ENCODE data around the gene BIVM. TPM values are rescaled to one million over a fixed set of nuclear protein-coding genes. Genes with fewer than 3 reads are reported as not detected.
"Not testable (repeated sequence)": the region's sequence is repeated elsewhere in the genome, so short reads cannot be mapped to it uniquely, and the experiment has no call there.

Gene BIVM
- total RNA-seq, 1 donor from 2014 or later, result 25.7 TPM

DNA sequence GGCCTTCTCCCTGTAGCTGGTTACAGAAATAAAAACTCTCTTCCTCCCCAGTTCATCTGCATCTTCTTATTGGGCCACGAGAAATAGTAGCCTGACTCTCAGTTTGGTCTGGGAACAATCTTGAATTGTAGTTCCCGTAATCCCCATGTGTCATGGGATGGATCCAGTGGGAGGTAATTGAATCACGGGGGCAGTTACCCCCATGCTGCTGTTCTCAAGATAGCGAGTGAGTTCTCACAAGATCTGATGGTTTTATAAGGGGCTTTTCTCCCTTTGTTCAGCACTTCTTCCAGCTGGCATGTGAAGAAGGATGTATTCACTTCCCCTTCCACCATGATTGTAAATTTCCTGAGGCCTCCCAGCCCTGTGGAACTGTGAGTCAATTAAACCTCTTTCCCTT is 18.3 kb upstream of the BIVM start:
- intact Hi-C loops (cut with DNase I); ATAC-seq; DNase-seq (ENCODE audit: low spot score): not testable (repeated sequence)

DNA sequence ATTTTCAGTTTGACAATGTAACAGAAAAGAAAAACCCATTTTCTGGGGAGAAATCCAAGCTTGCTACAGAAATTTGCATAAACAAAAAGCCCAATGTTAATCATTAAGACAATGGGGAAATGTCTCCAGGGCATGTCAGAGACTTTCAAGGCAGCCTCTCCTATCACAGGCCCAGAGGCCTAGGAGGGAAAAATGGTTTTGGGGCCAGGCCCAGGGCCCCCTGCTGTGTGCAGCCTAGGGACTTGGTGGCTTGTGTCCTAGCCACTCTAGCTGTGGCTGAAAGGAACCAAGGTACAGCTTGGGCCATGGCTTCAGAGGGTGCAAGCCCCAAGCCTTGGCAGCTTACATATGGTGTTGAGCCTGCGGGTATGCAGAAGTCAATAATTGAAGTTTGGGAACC is 17.3 kb upstream of the BIVM start:
- ATAC-seq (no peak), DNase-seq (ENCODE audit: low spot score) (no peak)
- intact Hi-C loops (cut with DNase I), result no loop called here

DNA sequence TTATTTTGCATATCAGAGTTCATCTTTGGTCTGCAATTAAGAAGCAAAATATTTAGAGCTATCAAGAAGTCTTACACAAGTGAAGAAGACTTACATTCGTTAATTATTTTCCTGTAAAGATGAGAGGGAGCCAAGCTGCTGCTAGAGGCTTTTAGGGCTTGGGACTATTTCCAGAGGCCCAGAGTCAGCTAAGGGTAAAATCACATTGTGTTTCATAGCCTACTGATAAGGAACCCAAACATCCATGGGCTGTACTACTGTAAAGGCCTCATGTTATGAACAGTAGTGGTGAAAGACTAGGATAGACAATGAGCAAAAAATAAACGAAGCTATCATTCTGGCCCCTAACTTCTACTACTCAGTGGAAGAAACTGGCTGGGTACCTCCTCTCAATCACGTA is 14.4 kb upstream of the BIVM start:
- ATAC-seq, result no peak
- DNase-seq (ENCODE audit: low spot score), result no peak
- intact Hi-C loops (cut with DNase I), result no loop called here

DNA sequence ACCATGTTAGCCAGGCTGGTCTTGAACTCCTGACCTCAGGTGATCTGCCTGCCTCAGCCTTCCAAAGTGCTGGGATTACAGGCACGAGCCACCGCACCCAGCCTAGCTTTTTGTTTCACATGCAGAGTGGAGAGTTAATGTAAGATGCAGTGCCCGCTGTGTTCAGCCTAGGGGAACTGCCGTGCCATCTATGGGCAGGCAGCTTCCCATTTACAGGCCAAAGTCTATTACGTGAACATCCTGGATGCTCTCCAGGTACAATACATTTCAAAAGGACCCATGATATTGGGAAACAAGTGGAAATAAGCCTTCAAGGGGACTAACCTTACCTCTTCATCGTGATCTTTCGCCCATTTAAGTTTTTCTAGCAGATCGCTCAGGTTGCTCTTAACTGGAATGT is 10.2 kb upstream of the BIVM start:
- ATAC-seq, result no peak
- intact Hi-C loops (cut with DNase I), result no loop called here

DNA sequence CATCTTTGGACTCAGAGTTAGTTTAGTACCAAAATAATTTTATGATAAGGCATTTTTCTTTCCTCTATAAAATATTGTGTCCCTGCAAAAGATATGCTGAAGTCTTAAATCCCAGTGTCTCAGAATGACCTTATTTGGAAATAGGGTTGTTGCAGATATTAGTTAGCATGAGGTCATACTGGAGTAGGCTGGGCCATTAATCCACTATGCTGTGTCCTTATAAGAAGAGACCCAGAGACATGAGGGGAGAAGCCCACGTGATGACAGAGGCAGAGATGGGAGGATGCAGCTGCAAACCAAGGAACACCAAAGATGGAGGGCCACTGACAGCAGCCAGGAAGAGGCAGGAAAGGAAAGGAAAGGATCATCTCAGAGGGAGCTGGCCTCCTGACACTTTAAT is 6.5 kb upstream of the BIVM start:
- intact Hi-C loops (cut with DNase I), result no loop called here
- ATAC-seq, result no peak

More for the DNA sequence above, 10.2 kb upstream of the BIVM start:
- no peak for DNase-seq (ENCODE audit: low spot score)

DNA sequence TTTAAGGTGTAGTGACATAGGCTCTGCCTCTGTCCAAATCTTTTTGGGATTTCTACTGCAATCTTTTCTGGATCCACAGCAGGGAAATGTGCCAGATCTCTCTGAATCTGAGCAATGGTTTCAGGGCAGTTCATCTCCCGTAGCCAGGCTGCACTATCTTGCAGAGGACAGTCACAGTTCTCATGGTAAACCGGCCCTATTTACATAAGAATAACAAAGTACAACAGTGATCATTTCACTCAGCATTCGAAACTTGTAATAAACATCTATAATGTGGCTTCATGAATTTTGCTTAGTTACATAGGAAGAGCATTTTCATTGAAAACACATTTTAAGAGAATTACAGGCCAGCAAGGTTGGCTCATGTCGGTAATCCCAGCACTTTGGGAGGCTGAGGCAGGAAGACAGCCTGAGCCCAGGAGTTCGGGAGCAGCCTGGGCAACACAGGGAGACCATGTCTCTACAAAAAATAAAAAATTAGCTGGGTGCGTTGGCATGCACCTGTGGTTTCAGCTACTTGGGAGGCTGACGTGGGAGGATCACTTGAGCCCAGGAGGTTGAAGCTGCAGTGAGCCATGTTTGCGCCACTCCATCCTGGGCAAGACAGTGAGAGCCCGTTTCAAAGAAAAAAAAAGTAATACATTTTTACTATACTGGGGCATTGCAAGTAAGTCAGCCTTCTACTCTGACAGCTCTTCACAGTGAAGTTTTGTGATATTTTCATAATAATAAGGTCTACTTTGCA is 5.1 kb upstream of the BIVM start:
- intact Hi-C loops (cut with DNase I), result no loop called here
- DNase-seq (ENCODE audit: low spot score) (no peak), ATAC-seq (no peak)

More for the DNA sequence above, 6.5 kb upstream of the BIVM start:
- no peak for DNase-seq (ENCODE audit: low spot score)

DNA sequence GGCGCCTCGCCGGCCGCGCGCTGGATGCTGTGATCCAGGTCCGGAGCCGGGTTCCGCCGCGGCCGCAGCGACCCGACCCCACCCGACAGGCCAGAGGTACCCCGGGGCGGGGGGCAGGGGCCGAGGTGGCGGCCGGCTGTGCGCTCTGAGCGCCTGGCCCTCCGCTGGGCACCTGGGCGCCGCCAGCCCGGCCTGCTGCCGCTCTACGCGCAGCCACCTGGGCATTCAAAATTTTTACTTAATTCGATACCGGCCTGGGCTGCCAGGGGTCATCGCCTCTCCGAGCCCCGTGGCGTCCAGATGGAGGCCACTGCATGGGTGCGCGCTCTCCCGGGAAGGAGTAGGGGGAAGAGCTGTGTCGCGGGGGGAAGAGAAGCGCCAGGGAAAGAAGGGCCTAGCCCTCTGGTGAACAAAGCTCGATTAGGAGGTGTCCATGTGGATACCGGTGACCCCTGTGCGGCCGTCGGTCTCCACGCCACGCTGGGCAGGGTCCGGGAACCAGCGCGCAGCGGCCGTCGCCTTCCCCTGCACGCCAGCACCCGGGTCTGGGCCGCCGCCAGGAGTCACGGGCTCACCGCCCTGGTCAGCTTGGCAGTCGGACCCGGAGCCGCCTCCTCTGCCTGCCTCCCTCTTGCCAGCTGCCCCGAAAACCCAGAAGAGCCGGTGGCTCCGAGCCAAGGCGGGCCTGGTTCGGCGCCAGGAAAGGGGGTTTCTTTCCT is 666 bp downstream of the BIVM start:
- intact Hi-C loops (cut with DNase I), result no loop called here
- DNase-seq (ENCODE audit: low spot score) (peak; percentile 65), ATAC-seq (peak; percentile 57)

DNA sequence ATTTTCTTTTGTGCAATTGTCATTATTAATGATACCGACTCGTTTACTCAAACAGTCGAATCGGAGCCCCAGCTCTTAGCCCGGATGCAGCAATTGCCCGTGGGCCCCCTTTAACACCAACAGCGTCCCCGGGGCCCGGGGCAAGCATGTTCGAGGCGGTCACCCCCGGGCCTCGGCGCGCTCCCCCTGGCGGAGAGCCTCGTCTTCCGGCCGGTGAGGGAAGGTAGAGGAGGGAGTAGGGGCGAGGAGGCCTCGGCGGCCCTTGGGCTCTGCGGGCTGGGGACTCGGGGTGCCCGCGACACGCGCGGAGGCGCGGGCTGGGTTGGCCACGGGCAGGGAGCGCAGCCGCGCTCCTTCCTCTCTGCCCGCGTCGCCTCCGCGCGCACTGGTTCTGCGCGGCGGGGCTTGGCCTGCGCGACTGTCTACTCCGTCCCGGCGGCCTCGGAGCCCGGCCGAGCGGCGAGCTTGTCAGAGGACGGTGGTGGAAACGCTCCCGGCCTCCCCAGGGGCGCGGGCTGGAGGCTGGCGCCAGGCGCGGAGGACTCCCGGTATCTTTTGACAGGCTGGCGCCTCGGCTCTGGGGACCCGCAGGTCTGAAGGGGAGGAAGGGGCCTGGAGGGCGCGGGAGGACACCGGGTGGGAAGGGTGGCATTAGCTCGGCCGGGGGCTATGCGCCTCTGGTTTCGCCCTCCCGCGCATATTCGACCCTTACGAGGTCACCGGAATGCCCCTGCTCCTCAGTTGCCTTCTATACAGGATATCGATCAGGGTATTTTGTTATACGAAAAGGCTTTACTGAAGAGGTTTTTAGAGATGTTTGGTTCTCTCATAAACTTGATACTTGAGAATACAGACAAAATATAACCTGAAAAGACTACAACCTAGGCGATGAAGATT is 1.5 kb downstream of the BIVM start:
- peak; percentile 89 for DNase-seq (ENCODE audit: low spot score)
- peak; percentile 85 for ATAC-seq
- intact Hi-C loops (cut with DNase I), result no loop called here

DNA sequence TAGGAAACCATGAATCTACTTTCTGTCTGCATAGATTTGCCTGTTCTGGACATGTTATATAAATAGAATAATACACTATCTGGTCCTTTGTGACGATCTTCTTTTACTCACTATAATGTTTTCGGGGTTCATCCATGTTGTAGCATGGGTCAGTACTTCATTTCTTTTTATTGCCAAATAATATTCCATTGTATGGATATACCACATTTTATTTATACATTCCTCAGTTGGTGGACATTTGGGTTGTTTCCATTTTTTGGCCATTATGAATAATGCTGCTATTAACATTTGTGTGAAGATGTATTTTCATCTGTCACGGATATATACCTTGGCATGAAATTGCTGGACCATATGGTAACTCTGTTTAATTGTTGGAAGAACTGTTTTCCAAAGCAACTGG is 6.8 kb downstream of the BIVM start:
- DNase-seq (ENCODE audit: low spot score) (no peak), ATAC-seq (no peak)
- intact Hi-C loops (cut with DNase I), result no loop called here

DNA sequence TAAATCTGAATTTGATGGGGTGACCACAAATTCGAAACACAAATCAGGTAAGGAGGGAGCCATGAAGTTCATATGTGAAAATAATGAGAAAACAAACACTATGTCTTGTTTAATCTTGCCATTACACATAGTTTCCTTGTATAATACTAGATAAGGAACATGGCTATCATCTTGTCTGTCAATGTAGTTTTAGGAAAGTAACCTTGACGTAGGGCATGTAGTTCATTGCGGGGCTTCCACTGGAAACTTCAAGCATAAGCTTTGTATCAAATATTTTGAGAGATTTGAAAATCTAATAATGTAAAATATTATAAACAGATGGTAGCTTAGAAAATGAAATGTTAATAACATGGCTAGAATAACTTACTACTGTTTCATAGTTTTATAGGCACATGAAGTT is 8.8 kb downstream of the BIVM start:
- intact Hi-C loops (cut with DNase I), result no loop called here
- ATAC-seq, result no peak

DNA sequence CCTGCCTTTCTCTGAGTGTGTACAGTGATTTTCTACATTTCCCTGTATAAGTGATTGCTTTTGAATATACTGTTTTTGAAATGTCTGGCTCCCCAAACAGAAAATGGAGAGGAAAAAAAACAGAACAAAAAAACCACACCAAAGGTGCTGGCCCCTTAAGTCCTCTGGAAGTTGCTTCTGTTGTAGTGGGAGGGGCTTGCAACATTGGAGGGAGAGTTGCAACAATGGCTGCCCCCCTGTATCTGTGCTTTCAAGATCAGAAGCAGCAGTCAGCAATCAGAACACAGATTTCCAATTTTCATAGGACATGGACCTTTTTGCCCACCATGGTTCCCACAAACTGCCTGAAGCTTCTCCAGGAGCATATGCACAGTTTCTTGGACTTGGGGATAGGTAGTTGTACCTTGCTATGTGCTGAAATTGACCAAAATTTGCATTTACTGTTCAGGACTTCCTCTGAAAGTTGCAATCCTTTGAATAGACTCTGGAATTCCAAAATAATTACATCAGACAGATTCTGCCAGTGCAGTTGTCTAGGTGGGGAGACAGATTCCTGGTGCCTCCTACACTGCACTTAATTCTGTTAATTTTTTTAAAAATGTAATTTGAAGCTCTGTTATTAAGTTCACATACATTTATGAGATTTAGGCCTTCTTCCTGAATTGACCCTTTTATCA is 13.8 kb downstream of the BIVM start:
- intact Hi-C loops (cut with DNase I), result no loop called here
- ATAC-seq, result no peak
- no peak for DNase-seq (ENCODE audit: low spot score)

More for the DNA sequence above, 8.8 kb downstream of the BIVM start:
- no peak for DNase-seq (ENCODE audit: low spot score)

DNA sequence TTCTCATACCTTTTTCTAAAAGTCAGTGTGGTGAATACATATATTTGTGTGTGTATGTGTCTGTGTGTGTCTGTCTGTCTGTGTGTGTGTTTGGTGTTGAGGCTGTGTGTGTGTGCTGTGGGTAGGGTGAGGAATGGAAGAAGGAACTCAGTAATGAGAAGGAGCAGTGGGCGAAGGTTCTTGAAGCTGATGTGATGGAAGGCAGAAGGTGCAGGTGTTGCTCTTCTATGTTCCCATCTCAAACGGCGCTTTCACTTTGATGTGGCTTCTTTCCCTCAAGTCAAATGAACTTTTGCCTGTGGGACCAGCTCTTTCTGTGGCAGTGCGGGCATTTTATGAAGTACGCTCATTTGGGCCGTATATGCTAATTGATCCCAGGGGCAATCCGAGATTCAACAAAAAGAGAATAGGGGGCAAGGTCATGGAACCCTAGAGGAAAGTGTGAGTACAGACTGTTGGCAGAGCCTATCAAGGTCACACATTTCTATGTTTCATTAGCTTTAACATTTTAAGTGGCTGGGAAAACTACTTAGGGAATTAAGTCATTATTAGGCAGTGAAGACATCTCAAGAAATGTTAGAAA is 15.2 kb downstream of the BIVM start:
- no peak for DNase-seq (ENCODE audit: low spot score)
- ATAC-seq, result no peak
- intact Hi-C loops (cut with DNase I), result no loop called here

DNA sequence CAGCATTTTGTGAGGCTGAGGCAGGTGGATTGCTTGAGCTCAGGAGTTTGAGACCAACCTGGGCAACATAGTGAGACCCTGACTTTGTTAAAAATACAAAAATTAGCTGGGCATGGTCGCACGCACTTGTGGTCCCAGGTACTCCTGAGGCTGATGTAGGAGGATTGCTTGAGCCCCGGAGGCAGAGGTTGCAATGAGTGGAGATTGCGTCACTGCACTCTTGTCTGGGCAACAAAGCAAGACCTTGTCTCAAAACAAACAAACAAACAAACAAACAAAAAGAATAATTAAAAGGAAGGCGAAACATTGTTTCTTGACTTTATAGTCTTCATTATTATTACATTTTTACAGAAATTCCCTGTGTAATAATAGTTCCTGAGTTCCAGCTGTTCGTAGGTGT is 15.9 kb downstream of the BIVM start:
- DNase-seq (ENCODE audit: low spot score), result no peak
- no peak for ATAC-seq
- intact Hi-C loops (cut with DNase I), result no loop called here

DNA sequence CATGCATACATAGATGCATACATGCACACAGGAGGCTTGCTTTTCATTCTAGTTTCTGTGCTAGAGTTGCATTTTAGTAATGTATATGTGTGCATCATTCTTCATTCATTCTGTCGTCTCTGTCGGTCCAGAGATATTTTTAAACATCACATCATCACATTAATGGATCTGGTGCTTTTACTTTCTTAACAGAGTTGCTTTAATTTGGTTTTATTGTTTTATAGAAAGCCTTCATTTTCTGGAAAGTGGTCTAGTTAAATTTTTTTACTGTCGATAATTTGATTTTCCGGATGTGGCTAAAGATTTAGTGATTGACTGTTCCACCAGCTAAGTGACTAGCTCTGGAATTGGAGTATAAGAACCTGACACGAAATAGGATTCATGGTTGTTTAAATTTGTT is 16.9 kb downstream of the BIVM start:
- intact Hi-C loops (cut with DNase I), result no loop called here
- no peak for DNase-seq (ENCODE audit: low spot score)
- no peak for ATAC-seq

DNA sequence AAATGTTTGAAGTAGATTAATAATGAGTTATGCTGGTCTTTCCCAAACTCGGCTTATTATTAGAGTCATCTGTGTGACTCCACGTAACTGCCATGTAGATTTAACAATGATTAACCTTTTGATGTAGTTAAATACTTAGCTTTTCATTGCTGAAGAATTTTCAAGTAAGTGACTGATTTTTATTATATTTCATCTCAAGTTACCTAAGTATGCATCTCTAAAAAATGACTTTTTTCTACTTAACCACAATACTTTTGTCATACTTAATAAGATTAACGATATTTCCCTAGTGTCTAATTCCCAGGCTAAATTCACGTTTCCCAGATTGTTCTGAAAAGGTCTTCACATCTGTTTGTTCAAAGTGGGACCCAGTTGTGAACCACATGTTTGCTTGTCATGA is 17.8 kb downstream of the BIVM start:
- no peak for ATAC-seq
- no peak for DNase-seq (ENCODE audit: low spot score)
- intact Hi-C loops (cut with DNase I), result no loop called here

DNA sequence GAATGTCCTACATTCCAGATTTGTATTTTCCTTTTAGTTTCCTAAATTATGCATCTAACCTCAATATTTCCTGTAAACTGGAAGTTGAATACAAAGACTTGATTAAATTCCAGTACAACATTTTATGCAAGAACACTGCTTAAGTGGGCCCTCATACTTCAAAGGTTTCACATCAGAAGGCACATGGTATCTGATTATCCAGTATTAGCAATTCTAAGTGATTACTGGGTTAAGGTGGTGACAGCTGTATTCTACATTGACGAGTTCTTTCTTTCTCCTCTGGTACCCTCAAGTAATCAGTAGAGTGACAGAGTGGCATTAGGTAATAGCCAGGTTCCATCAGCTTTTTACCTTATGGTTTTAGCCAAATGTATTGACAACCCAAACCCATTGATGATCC is 18.3 kb downstream of the BIVM start:
- DNase-seq (ENCODE audit: low spot score) (no peak), ATAC-seq (no peak)
- intact Hi-C loops (cut with DNase I), result no loop called here

DNA sequence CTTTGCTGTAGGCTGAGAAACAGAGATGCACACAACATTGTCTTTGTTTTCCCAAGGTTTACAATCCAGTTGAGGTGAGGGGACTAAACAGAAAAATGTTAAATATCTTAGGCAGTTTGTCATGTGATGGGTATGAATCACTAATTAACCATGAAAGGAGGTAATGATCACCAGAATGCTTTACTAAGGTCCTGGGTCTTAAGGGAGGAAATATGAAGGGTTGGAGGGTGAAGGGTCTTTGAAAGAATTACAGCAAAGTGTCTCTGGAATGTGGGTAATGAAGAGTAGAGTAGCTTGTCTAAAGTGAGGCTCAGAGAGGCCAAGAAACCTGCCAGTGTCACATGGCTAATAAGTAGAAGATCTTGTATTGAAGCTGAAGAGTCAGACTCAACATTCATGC is 19.0 kb downstream of the BIVM start:
- DNase-seq (ENCODE audit: low spot score) (no peak), ATAC-seq (no peak)
- intact Hi-C loops (cut with DNase I), result no loop called here

DNA sequence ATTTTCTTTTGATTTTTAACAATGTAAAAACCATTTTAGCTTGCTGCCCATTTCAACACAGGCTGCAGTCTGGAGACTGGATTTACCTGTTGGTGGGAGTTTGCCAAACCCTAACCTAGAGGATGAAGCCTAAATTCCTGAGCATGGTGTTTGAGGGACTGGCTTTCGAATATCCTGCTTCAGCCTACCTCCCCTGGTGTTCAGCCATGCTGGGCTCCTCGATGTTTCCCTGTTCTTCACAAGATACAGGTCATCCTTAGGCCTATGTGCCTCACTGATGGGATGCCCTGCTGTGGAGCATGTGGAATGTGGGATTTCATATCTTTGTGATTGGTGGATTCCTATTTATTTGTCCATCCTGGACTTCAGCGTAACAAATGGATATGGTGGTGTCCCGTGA is 26.5 kb downstream of the BIVM start:
- DNase-seq (ENCODE audit: low spot score), result no peak
- ATAC-seq, result no peak
- intact Hi-C loops (cut with DNase I), result no loop called here

All from sciatic nerve (tissue), 2 donors.